Hindlimb muscle (tissue), 1 donor: ENCODE data around the gene TMEM170B. TPM values are rescaled to one million over a fixed set of nuclear protein-coding genes. Genes with fewer than 3 reads are reported as not detected.

Source experiments
- DNase-seq: peaks from one replicate; pipeline ENCODE4 v3.0.0-alpha.2; 2013
- polyA plus RNA-seq: library from polyadenylated mRNA; unstranded; fragments of 120-200 nt; gene quantifications from one replicate; pipeline ENCODE4 v1.2.1, GENCODE V29; 2013; ENCODE audit not compliant: insufficient read length

TMEM170B gene
- polyA plus RNA-seq, 1 donor = 6.3 TPM

DNA sequence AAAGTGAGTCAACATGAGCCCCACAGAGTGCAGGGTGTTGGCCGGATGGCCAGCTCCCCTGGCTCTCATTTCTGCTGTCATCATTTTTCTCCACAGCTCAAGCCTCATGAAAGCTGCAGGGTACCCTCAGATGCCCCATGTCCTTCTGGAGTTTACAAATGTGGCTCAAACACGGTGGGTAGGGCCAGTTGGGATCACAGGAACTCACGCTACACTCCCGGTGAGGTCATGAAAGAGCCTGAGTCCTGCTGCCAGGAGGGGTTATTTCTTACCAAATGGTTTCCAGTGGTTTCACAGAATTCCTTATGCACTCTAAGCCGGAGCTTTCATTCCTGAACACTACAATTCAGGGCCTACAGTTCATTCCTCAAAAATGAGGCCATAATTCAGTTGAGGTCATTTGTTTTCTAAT lies 78.7 kb downstream of the TMEM170B start:
- DNase-seq = no peak

DNA sequence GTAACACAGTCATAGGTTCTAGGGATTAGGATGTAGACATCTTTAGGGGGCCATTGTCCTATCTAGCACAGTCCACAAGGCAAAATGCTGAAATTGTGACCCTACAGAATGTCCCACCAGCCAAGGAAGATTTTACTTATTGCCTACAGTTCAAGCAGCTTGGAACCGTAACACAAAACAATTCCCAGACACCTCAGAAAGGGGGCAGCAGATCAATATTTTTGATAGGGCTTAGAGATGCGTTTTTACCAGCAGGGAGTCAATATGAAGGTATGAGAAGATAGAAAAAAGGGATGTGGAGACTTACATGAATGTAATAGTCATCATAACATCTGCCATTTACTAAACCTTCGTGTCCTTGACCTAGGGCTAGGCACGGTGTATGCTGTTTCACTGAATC lies 81.0 kb downstream of the TMEM170B start:
- no peak for DNase-seq

DNA sequence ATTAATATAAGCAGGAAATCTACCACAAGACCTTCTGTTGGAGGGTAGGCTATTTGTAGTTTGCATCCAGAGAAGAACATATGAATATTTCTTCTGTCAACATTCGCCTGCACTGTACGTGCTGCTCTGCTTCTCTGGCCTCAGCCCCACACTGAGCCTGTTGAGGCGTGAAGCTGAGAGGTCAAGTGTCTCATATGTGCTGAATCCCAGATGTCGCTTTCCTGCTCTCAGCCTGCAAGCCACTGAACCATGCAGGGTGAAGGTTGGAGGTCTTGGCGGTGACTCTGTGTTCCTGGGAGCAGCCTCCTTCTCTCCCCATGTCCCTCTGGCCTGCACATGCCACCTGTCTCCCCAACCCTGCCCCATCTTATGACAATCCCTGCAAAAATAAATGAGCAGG lies 83.6 kb downstream of the TMEM170B start:
- DNase-seq = no peak

DNA sequence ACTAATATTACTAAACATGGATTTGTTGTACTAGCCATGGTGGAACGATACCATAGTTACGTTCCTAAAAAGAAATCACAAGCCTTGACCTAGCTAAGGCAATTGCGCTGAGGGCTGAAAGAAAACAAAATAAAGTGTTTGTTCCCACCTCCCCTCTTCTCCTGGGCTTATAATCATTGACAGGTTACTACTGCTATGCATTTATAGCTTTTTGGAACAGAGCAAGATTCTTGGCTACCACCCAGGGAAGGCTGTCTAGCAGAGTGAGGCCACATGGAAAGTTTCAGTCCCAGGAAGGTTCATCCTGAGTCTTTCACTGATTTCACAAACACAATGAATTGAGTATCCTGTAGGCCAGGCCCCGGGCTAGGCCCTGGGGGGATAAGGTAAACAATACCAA lies 84.6 kb downstream of the TMEM170B start:
- DNase-seq = peak; percentile 45

DNA sequence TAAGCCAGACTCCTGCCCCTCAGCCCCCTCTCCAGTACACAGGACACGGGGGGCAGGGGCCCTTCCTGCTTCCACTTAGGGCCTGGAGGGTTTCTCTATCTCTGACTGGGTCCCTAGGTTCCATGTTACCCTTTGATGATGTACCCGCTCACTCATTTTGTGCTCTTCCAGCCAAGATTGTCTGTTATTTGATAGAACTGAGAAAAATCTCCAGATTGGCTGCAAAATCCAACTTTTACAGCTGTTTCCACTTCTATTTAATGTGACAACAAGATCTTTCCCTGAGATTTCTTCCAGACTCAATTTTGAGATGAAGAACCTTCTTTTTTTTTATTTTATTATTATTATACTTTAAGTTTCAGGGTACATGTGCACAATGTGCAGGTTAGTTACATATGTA lies 85.7 kb downstream of the TMEM170B start:
- DNase-seq = no peak

DNA sequence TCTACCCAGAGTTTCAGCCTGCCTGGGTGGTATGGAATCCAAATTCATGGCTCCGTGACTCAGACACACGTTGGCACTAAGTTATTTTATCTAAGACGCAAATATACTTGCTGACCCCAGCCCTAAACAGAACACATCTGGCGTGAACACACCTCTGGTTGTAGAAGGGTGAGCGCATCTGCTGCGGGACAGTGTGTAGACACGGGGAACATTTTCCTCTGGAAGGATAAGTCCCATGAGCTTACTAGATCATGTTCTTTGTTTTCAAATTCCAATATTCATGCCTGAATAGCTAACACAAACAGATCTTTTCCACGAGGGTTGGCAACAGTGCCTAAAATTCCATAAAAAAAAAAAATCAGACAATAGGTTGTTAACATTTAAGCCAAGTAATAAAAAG lies 87.8 kb downstream of the TMEM170B start:
- no peak for DNase-seq

DNA sequence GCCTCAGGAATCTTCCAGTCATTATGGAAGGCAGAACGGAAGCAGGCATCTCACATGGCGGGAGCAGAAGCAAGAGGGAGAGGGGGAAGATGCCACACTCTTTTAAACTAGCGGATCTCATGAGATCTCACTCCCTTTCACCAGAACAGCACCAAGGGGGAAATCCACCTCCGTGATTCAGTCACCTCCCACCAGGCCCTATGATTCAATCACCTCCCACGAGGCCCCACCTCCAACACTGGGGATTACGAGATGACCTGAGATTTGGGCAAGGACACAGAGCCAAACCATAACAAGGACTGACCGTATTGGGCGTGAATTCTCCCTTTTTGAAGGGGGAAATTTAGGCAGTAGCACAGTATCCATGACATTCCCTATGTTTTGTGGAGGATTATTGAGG lies 88.8 kb downstream of the TMEM170B start:
- no peak for DNase-seq

DNA sequence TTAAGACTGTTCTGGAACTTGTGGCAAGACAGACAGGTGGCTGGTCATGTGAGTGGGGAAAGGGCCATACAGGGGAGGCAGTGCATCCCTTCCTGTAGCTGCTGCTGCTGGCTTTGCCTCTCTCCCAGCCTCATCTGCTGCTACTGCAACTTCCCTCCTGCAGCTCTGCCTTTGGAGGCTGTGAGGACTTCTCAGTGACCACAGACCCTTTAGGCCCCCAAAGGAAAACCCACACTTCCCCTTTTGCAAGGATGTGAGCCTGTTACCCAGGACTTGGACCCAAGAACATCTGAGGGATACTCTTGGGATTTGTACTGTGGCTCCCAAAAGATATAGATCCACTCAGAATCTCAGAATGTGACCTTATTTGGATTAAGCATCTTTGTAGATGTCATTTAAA lies 91.0 kb downstream of the TMEM170B start:
- no peak for DNase-seq

DNA sequence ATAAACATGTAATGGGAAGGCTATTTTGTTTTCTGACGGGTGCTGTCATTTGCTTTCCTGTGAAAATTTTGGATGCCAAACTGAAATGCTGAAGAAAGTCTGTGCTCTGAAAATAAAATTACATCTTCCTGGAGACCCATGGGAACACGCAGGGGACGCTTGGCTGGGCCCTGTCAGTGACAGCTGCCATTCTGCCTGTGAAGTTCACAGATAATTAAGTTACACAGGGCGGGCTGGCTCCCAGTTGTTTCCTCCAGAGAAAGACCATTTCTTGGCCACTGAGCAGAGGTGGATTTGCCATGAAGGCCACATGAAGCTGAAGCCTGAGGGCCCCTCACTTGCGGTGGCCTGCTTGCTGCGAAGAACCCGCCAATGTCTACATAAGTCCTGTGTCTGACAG lies 93.5 kb downstream of the TMEM170B start:
- DNase-seq = no peak

DNA sequence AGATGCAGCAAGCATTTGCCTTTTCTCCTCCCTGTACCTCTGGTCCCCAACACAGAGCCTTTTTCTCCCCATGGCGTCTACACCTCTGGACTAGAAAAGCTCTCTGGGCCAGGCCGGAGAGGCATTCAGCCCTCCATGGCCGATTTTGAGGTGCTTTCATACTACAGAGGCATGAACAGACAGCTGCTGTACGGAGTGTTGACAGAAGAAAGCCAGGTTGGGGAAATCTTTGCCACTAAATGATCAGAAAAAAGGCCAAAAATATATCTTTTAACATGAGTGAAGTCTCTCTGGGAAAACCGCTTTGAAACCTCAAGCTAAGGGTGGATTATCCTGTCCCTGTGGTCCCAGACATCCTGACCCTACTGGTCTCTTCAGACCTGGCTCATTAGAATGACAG lies 94.0 kb downstream of the TMEM170B start:
- no peak for DNase-seq

DNA sequence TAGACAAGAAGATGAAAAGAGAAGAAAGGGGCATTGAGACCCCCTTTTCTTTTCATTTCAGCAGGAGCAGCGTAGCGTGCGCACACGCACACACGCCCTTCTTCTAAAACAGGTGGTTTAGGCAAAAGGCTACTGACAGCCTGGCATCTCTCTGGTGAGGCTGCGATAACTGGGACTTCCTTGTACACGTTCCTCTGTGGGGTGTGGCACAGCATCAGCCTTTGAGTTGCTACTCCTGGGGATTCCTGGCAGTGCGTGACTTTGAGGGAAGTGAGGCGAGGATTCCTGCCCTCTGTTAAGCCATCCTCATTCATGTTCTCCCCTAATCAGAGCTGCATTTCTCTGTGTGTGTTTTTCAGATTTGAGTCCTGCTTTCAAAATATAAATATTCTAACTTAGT lies 94.7 kb downstream of the TMEM170B start:
- DNase-seq = no peak

DNA sequence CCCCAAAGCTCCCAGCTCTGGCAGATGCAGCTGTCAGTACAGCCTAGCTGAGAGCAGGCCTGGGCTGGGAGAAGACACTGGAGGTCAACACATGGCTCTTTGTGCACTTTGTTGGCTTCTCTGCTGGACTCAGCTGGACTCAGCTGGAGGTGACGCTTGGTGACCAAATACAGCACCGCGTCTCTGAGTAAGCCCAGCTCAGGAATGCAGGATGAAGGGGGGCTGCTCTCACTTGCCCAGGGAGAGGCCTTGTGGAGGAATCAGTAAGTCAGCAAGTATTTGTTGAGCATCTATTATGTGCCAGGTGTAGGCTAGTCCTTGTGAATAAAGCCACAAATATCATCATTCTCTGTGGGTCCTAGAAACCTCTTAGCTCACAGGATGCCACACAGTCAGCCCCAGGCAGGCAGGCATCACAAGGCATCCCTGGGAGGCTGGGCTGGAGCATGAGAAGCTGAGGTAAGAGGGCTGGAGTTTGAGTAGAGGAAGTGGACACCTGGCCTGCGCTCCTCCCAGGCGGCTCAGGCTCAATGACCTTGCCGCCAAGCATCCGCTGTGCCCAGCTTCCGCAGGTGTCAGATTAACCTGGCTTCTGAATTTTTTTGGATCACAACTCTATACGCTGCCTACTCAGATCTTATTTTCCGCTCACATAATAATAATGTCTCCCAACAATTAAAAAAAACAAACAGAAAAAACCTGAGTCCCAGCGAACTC lies 95.4 kb downstream of the TMEM170B start:
- no peak for DNase-seq

Other genes with a start within 250 kb of the TMEM170B start
- gene ADTRP, start 241.1 kb downstream of the TMEM170B start, polyA plus RNA-seq = 0.49 TPM